ENCODE measurements around the gene TAPBP. TPM values are rescaled to one million over a fixed set of nuclear protein-coding genes. Genes with fewer than 3 reads are reported as not detected.

The TAPBP gene
- total and polyA plus RNA-seq, 9 of the 15 experiments (the other 6 are each of a cell fraction or from before 2014, with no cell fraction given) = 5.6 to 74.0 (median 22.3) TPM

GRCh38 chr6:33288921-33289783, 24.7 kb downstream of the TAPBP start, which contains the start of the genes PFDN6 and WDR46 (continued):
- TF ChIP-seq SFPQ (IDR thresholded peaks at IDR 0.05; ENCODE audit: low read depth, low read length) = no peak
- no peak for TF ChIP-seq ATF1 (CRISPR knock-in tag; IDR thresholded peaks at IDR 0.05)
- TF ChIP-seq ATF1 (tag; IDR thresholded peaks at IDR 0.05) = peak; percentile 87
- no peak for TF ChIP-seq FOXP4 (CRISPR knock-in tag; IDR thresholded peaks at IDR 0.05; ENCODE audit: borderline replicate concordance)
- no peak for TF ChIP-seq BRD9 (IDR thresholded peaks at IDR 0.05; ENCODE audit: low read depth, partially characterized antibody)
- TF ChIP-seq L3MBTL2 (IDR thresholded peaks at IDR 0.05) = peak; percentile 52; the same call in 1 of the 2 replicates
- no peak for TF ChIP-seq XRCC3 (IDR thresholded peaks at IDR 0.05)
- peak; percentile 50; the same call in 1 of the 2 replicates for TF ChIP-seq THRB (CRISPR knock-in tag; conservative IDR thresholded peaks at IDR 0.05)
- no peak for TF ChIP-seq MED1 (CRISPR knock-in tag; IDR thresholded peaks at IDR 0.05; ENCODE audit: borderline replicate concordance)
- TF ChIP-seq PHB2 (IDR thresholded peaks at IDR 0.05; ENCODE audit: low read depth) = no peak
- TF ChIP-seq SMC3 (conservative IDR thresholded peaks at IDR 0.05; ENCODE audit: insufficient read depth, low read depth, low read length) = no peak
- no peak for TF ChIP-seq ZNF224 (CRISPR knock-in tag; IDR thresholded peaks at IDR 0.05)
- no peak for TF ChIP-seq ZC3H11A (IDR thresholded peaks at IDR 0.05; ENCODE audit: low read depth, low read length)
- 0 out of 2 replicates have a peak, but pooled peaks have one; percentile 4 for TF ChIP-seq TCF3 (CRISPR knock-in tag; IDR thresholded peaks at IDR 0.05)
- peak; percentile 94 for TF ChIP-seq MYC (IDR thresholded peaks at IDR 0.05; ENCODE audit: low read depth, low read length)
- TF ChIP-seq MYC (CRISPR knock-in tag; IDR thresholded peaks at IDR 0.05; ENCODE audit: borderline replicate concordance, low read depth) = no peak
- TF ChIP-seq HLTF (IDR thresholded peaks at IDR 0.05) = no peak
- peak; percentile 86 for TF ChIP-seq MXD1 (CRISPR knock-in tag; IDR thresholded peaks at IDR 0.05; ENCODE audit: borderline replicate concordance, poor library complexity, severe bottlenecking)
- TF ChIP-seq ID3 (CRISPR knock-in tag; IDR thresholded peaks at IDR 0.05) = no peak
- TF ChIP-seq ID3 (tag; IDR thresholded peaks at IDR 0.05) = peak; percentile 39; the same call in 1 of the 2 replicates
- TF ChIP-seq POLR3G (IDR thresholded peaks at IDR 0.05; ENCODE audit: extremely low read depth, insufficient read length, insufficient replicate concordance) = no peak

All from K562 (cell line).